Superior temporal gyrus (tissue), 1 donor: ENCODE measurements around the gene OR2B2.
A peak's percentile ranks its signal among the peaks of the same experiment; 100 is the strongest.

Source experiments
- DNase-seq: peaks from one replicate; pipeline ENCODE4 v3.0.0-alpha.2; 2016; ENCODE audit errors: extremely low spot score

The OR2B2 gene

DNA sequence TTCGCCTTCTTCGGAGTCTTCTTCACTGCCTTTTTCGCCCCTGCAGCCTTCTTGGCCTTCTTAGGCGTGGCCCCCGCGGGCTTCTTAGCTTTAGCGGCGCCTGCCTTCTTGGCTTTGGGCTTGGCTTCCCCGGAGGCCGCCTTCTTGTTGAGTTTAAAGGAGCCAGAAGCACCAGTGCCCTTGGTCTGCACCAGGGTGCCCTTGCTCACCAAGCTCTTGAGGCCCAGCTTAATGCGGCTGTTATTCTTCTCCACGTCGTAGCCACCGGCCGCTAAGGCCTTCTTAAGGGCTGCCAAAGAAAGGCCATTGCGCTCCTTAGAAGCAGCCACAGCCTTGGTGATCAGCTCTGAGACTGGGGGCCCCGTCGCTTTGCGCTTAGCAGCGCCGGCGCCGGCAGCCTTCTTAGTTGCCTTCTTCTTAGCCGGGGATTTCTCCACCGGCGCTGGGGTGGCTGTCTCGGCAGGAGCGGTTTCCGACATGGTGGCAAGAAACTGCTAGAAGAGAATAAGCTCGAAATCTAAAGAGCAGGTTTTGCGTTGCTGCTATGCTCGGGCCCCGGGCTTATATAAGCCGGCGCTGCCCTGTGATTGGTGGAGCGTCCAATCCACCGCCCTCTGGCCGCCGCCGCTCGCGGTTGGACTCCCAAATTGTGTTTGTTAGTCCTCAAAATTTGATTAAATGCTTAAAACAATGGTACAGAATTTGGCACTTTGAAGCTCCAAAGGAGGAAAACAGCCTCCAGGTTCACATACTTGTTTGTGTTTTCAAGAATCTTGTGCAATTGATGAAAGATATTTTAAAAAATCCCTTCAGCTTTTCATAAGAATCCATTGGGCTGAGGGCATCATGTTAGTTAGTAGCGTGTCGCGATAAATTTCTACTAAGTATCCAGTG is 44.9 kb downstream of the OR2B2 start:
- no peak for DNase-seq

DNA sequence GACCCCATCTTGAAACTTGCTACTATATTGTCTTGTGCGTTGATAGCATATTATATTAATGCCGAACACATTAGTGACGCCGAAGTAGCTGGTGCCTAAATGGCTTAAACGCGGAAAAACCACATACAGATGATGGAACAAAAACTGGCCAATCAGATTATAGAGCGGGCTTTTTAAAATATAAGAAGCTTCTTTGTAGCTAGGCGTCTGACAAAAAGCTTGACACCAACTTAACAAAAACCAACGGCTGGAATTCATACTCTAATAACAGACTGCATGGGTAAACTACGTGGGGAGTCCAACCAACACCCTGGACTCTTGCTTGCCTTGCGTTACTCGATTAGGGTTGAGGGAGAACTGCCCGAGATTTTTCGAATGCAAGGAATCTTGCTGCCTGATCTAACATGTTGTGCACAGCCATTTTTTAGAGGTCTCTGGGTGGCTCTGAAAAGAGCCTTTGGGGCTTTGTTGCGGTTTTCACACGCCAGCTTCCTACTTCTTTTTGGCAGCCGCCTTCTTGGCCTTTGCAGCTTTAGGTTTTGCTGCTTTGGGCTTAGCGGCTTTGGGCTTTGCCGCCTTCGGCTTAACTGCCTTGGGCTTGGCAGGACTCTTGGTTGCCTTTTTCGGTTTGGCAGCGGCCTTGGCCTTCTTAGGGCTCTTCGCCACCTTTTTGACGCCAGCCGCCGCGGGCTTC is 45.7 kb downstream of the OR2B2 start:
- DNase-seq = peak; percentile 68

- DNase-seq = no peak
Measured at GRCh38 chr6:27865850-27866356, 46.3 kb downstream of the OR2B2 start.

GRCh38 chr6:27864906-27865849 is 47.0 kb downstream of the OR2B2 start:
- DNase-seq = peak; percentile 93

DNA sequence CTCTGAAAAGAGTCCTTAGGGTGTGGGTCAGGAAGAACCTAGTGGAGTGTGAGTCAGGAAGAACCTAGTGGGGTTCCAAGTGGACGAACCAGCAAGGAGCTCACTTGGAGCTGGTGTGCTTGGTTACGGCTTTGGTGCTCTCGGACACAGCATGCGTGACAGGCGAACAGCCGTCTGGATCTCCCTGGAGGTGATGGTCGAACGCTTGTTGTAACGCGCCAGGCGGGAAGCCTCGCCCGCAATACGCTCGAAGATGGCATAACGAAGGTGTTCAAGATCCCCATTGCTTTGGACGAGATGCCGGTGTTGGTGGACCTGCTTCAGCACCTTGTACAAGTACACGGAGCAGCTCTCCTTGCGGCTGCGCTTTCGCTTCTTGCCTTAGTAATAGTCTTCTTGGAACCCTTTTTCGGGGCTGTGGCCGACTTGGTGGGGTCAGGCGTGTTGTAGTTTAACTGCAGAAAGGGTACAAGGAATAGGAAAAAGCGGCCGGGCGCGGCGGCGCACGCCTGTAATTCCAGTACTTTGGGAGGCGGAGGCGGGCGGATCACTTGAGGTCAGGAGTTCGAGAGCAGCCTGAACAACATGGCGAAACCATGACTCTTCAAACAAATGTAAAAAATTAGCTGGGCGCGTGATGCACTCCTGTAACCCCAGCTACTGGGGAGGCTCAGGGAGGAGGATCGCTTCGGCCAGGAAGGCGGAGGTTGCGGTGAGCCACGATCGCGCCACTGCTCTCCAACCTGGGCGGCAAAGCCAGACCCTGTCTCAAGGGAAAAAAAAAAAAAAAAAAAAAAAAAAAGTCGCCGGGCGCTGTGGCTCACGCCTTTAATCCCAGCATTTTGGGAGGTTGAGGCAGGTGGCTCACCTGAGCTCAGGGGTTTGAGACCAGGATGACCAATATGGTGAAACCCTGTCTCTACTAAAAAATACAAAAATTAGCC is 48.0 kb downstream of the OR2B2 start:
- no peak for DNase-seq

GRCh38 chr6:27862396-27863066 is 49.7 kb downstream of the OR2B2 start:
- peak; percentile 13 for DNase-seq

DNA sequence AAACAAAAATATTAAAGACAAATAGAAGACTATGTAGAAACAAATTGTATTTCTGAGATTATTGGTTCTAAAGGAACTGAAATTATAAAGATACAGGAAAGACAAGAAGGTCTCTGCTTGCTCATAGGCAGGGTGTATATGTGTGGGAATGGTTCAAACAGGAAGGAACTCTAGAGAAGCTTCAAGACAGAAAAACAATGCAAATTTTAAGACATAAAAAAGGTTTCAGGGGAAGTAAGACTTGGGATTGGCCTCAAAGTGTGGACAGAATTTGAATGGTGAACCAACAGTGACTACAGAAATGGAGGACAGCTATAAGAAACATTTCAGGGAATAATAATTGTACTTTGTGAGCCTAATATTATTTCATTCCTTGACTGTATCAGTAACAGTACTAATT is 50.3 kb downstream of the OR2B2 start:
- no peak for DNase-seq

DNA sequence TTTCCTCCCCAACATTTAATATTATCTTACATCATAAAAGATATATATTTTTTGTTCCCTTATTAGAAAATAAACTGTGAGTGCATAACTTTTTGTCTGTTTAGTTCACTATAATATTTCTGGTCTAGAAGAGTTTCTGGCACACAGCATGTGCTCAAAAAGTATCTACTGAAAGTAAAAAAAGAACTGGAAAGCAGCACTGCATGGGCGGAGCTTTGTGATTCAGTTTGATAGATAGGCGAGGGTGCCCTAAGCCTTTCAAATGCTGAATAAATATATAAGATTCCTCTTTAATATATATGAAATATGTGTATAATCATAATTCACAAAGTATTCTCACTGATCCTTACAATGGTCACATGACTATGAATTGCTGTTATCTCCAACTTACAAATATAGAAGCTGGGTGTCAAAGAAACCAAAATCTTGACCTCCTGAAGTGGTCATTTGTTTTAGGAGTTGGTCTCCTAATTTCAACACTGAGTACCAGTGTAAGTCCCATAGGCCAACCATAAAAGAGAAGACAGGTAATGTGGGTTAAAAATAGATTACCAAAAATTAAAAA is 50.8 kb downstream of the OR2B2 start:
- no peak for DNase-seq
